Measurements from ENCODE around the gene ERAS. TPM values are rescaled to one million over a fixed set of nuclear protein-coding genes. Genes with fewer than 3 reads are reported as not detected.

The ERAS gene
- total RNA-seq, 3 donors from 2014 or later, result 0.37 TPM; not detected in 2

Other genes with a start within 250 kb of the ERAS start
- 10 to 100 TPM; 36.4 to 49.5 (median 36.9) TPM for gene WDR13, start 229.0 kb upstream of the ERAS start, total RNA-seq
- 10 to 100 TPM; 83.3 to 86.5 (median 86.2) TPM for gene WAS, start 142.7 kb upstream of the ERAS start, total RNA-seq
- gene SUV39H1, start 129.8 kb upstream of the ERAS start, total RNA-seq, result 10 to 100 TPM; 21.2 to 25.5 (median 23.2) TPM
- not detected for gene GLOD5, start 64.8 kb upstream of the ERAS start, total RNA-seq
- gene GATA1, start 39.9 kb upstream of the ERAS start, total RNA-seq, result under 1 TPM; 0.27 to 0.40 (median 0.33) TPM
- 10 to 100 TPM; 40.2 to 52.1 (median 44.2) TPM for gene HDAC6, start 24.4 kb upstream of the ERAS start, total RNA-seq
- 1 to 10 TPM; 2.8 to 3.4 (median 2.9) TPM for gene PCSK1N, start 9.1 kb downstream of the ERAS start, total RNA-seq
- 100 to 1,000 TPM in 2 of 3 donors, 10 to 100 TPM in 1; 92.7 to 107 (median 102) TPM for gene TIMM17B, start 71.3 kb downstream of the ERAS start, total RNA-seq
- gene PQBP1, start 71.4 kb downstream of the ERAS start, total RNA-seq, result 100 to 1,000 TPM; 130 to 147 (median 139) TPM
- gene SLC35A2, start 85.1 kb downstream of the ERAS start, total RNA-seq, result 10 to 100 TPM; 23.1 to 31.5 (median 30.6) TPM
- gene PIM2, start 92.5 kb downstream of the ERAS start, total RNA-seq, result 100 to 1,000 TPM; 197 to 279 (median 270) TPM
- gene OTUD5, start 131.1 kb downstream of the ERAS start, total RNA-seq, result 10 to 100 TPM; 55.5 to 65.2 (median 57.8) TPM
- 1 to 10 TPM in 2 of 3 donors, under 1 TPM in 1; 0.71 to 1.1 (median 1.1) TPM for gene KCND1, start 145.3 kb downstream of the ERAS start, total RNA-seq
- gene GRIPAP1, start 175.8 kb downstream of the ERAS start, total RNA-seq, result 10 to 100 TPM; 42.2 to 58.1 (median 44.1) TPM
- gene TFE3, start 216.8 kb downstream of the ERAS start, total RNA-seq, result 10 to 100 TPM; 22.8 to 28.8 (median 23.4) TPM
- gene CCDC120, start 232.5 kb downstream of the ERAS start, total RNA-seq, result 1 to 10 TPM; 3.3 to 4.2 (median 4.0) TPM
- gene PRAF2, start 247.5 kb downstream of the ERAS start, total RNA-seq, result 10 to 100 TPM; 10.5 to 12.7 (median 11.4) TPM